HG03354 (cell line): ENCODE data around the gene ACSF3.

ENCODE experiments used
- ATAC-seq: cut with Tn5 transposase; IDR thresholded peaks from one replicate; pipeline ENCODE4 v1.9.1; 2021; ENCODE audit warnings: mild to moderate bottlenecking; ENCODE audit not compliant: unreplicated experiment, poor library complexity, severe bottlenecking

Gene ACSF3

DNA sequence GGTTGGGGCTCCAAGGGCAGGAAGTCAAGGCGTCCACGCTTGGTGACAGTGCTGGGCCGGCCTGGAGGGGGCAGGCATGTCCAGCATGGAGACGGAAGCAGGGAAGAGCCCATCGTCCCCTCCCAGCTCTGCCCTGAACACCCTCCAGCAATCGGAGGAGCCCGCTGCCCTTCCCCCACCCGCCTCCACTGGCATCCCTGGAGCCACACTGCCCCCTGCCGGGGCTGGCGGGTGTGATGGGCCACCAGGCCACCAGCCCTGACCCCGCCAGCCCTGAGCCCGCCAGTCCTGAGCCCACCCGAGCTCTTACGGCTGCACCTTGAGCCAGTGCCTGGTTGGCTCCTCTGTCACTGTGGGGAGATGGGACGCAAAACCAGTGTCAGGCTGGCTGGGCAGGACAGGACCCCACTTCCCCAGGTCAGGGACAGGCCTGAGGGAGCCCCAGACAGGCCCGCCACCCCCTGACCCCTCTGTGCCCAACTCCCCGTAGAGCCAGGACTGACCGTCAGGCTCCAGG is 73.8 kb downstream of the ACSF3 start:
- ATAC-seq = no peak

DNA sequence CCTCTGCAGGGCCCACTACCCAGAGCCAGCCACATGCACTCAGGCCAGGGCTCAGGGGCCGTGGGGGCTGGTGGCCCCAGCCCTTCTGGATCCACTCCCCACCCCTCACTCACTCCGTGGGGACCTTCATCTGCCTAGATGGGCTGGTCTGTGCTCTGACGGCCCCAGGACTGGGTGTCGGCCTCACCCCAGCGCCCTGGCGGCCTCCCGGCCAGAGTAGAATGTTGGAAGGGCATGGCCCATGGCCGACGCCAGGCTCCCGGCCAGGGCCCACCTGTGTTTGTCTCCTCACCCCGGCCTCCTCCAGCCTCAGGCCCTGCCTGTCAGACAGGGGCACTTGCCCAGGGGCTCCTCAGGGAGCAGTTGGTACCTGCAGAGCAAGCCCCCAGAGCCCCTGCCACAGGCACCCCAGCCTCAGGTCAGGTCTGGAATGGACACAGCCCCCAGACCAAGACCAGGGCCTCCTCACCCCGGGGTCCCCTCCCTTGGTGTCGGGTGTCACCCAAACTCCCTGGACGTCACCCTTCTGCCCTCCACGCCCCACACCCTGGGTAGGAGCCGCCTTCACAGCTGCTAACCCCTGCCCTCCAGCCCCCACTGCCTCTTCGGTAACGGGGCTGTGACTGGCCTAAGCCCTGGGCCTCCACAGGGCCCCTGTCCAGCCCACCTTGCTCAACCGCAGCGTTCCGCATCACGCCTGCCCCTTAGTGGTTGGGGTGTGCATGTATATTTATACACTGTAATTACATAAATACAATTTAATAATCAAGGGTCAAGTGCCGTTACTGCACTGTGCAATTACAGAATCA is 74.9 kb downstream of the ACSF3 start:
- no peak for ATAC-seq

DNA sequence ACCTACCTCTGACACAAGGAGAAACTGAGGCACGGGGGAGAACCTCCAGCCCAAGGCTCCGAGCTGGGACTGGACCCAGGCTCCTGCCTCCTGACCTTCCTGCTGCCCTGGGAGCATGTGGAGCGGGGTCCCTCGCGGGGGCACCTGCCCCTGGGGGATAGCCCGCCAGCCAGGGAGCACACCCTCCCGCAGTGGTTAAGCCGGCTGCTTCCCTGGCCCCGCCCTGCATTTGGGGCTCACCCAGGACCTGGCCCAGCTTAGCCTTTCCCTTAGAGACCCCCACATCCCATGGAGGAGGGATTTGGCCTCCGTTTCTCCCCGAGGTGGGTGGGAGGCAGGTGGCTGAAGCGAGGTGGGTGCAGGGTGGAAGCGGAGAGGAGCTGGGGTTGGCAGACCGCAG is 76.1 kb downstream of the ACSF3 start:
- no peak for ATAC-seq

DNA sequence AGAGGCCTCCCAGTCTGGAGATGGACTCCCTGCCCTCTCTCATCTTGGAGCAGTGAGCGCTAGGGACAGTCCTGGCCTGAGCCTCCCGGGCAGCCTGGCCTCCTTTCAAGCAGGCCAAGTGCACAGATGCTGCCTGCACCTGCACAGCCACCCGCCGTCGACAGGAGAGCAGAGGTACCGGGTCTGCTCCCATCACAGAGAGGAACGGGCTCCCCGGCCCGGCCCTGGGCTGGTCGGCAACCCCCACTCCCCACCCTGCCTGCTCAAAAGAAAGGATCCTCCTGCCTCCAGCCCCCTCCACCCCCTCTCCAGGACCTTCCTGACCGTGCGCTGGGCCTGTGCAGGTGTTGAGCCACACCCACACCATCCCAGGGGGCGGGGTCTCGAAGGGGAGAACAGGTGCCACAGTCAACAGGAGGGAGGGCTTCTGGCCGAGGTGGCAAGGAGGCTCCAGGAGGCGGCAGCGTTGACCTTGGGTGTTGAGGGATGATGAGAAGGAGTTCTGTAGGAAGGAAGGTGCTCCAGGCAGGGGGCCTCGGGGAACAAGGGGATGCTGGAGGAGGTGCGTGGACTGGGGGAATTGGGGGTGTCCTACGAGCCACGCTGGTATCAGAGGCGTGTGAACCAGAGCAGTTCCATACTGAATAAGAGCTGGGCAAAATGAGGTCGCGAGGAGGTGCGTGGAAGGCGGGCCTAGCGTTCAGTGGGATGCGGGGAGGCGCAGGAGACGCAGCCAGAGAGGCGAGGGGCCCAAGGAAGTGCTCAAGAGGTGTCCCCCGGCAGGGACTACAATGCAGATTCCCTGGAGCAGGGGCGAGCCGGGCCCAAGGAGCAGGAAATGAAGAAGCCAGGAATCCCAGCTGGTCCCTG is 76.9 kb downstream of the ACSF3 start:
- no peak for ATAC-seq

DNA sequence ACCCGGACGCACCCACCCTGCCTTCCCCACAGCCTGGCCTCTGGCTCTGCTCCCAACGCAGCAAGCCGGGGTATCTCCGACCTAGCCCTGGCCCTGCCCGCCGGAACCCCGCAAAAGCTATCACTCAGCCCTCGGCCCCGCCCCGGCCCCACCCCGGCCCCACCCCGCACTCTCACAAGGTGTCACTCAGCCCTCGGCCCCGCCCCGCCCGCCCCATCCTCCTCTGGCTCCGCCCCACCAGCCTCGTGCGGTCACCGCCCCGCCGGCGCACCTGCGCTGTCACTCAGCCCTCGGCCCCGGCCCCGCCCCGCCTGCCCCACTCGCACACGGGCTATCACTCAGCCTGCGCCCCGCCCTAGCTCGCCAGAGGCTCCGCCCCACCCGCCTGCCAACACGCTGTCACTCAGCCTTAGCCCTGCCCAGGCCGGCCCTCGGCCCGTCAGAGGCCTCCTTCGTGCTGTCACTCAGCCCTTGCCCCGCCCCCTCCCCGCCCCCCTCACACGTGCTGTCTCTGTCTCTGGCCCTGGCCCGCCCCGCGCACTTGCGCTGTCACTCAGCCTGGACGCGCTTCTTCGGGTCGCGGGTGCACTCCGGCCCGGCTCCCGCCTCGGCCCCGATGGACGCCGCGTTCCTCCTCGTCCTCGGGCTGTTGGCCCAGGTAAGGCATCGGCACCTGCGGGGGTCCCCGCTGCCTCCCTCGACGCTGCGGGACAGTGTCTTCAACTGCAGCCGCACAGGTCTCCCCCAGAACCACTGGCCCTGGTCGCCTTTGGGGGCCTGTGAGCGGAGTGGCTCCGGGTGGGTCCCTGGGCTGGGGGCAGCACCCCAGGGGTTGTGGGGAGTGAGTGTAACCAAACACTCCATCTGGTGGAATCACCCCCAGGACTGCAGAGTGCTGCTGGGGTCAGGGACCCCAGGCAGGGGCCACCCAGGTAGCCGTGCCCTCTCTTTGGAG is 77.8 kb downstream of the ACSF3 start, which contains the start of gene CDH15:
TSS of gene CDH15 (plus strand) at position 533 of the 955 bp plus-strand sequence. CDS start at position 617, 84 bp downstream.
- peak; percentile 78 for ATAC-seq

DNA sequence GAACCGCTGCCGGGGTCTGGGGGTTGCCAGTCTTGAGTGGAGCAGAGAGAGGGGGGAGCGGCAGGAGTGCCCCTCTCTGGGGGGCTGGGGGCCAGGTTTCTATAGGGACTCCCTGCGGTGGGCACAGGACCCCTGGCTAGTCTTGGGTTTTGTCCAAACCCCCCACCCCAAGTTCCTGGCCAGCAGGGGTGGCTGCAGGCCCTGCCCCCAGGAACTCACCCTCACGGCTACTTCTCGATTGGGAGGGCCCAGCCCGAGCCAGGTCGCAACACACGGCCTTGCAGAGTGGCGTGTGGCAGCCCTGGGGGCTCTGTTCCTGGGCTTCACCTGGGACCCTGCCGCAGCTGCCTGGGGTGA is 78.5 kb downstream of the ACSF3 start:
- no peak for ATAC-seq

DNA sequence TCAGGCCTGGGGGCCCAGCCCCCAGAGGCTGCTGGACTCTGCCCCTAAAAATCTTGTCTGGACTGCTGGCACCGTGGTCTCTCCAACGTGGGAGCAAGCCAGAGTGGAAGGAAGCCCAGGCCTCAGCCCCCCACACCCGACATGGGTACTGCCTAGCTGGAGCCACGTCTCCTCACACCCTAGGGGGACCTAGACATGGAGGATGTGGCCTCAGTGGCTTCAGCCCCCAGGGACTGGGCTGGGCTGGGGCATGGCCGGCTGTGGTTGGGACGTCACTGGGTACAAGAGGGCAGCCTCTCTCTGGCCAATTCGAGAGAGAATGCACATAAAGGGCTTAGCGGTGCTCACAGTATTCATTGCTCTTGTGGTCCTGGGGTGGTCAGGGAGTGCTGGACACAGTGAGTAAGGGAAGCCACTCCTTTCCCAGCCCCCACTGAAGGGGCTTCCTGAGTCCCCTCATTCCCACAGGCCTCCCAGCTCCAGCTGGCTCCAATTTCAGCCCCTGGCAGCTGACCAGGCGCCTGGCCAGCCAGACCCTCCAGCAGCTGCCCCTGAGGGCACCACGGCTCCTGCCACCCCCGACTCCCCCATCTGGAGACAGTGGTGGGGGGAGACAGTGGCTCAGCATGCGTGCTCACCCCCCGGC is 79.0 kb downstream of the ACSF3 start:
- ATAC-seq = no peak

DNA sequence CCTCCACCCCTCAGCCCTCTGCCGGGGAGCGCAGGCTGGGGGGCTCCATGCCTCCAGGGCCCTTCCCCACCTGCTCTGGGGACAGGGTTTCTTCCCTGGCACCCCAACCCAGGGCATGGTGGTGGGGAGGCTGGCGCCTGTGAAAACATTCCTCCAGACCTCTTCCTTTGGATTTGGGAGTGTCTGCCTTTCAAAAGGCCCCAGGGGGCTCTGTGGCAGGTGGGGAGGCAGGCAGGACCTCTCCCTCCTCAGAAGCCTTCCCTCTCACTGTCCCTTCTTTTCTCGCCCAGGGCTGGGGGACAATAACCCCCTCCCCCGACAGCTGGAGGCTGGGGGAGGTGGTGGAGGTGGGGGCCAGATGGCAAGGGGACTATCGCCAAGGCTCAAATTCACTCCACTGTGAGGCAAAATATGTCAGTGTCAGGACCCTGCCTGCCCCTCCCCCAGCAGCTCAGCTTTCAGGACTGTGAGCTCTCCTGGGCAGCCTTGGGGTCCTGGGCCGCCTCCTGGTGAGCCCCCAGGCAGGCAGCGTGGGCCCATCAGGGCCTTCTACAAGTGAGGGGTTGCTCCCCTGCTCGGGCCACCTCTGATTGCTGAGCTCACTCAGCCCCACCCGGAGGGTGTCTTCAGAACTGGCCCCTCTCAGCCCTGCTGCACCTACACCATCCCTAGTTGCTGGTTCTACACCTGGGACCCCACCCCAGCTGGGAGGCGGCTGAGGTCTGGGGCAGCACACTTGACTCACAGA is 79.7 kb downstream of the ACSF3 start:
- no peak for ATAC-seq

DNA sequence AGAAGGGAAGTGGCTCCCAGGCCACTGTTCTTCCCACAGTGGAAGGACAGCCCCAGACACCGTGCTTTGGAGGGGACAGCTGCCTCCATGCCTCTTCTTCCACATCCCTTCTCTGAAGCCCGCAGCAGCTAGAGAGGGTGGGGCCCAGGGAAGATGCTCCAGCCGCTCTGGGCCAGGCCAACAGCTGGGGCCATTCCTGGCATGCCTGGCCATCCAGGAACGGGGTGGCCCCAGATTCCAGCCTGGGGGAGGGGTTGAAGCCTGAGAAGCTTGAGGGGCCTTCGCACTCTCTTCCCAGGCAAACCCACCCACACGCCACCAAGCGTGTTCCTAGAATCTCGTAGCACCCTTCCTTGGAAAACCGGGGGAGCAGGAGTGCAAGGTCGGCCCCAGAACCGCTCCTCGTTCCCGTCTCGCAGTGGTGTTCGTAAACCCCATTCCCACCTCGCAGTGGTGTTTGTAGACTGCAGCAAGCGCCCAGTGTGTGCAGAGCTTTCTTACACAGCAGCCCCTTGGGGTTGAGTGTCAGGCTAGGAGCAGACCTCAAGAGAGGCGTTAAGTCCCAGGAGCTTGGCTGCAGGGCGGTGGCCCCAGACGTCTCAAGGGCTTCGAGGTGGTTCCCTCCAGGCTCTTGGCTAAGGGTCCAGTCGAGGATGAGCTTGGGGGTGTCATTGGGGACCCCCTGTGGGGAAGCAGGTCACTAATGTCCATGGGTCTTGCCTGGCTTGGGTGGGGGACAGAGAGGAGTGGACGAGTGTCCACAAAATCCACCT is 80.6 kb downstream of the ACSF3 start:
- ATAC-seq = no peak

DNA sequence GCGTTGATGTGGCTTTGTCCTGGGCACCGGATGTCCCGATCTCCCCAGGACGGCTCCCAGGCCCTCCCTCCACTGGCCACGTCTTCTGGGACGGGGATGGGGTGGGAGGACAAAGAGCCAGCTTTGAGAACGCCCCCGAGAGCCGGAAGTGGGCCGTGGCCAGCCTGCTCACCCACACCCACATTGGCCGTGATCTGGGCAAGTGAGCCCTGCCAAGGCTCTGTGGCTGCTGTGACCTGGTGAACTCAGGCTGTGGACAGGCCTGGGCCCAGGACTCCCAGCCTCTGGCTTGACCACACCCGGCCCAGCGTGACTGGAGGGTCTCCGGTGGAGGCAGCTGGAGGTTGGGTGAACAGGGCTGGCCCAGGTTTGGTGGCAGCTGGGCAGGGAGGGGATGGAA is 81.2 kb downstream of the ACSF3 start:
- no peak for ATAC-seq

DNA sequence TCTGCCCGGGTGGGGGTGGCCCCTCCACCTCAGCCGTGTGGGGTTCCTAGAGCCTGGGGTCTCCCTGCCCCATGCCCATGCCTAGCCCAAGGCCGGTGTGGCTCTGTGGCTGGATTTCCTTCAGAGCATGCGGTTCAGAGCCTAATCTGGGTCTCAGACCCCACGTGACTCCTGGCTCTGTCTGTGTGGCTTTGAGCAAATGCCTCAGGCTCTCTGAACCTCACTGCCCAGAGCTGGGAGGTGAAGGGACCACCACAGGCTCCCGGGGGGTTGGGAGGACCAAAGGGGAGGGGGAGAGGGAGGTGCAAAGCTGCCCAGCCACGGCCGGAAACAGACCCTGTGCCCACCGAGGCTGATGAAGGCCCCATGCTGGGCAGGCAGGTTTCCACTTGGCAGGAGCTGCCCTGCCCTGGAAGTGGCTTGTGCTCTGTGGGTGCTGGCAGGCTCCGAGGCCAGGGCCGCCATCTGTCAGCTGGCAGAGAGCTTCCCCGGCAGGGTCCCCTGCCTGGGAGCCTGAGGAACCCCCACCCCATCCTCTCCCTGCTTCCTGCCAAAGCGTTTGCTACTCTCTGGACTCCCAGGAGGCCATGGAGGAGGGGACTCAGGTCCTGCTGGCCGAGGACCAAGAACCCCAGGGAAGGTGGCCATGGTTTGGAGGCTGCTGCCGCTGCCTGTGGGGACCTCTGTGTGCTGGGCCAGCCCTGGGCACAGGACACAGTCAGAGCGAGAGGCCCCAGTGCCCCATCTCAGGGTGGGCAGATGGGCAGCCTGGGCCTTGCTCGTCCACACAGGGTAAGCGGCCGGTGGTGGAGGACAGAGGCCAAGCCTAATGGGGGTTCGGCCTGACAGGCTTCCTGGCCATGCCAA is 81.9 kb downstream of the ACSF3 start:
- ATAC-seq = no peak

DNA sequence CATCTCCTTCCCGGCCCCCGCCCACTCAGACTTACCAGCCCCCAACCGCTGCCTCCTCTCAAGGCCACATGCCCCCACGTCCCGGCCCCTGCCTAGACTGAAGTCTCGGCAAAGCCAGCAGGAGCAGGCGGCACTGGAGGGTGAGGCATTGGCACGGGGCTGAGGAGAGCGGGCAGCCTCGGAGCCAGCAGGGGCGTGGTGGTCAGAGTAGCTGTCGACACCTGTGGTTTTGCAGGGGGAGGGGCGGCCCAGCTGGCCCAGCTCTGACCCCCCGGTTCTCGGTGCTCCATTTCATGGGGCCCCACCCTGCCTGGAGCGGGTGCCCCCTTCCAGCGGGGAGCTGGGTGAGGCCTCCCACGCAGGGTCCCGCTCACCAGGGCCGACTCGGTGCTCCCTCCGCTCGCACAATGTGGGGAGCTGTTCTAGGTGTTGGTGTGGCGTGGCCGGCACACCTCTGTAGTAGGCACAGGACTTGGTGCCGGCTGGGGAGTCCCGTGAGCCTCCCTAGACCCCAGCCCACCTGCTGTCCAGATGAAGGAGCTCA is 82.6 kb downstream of the ACSF3 start:
- no peak for ATAC-seq

DNA sequence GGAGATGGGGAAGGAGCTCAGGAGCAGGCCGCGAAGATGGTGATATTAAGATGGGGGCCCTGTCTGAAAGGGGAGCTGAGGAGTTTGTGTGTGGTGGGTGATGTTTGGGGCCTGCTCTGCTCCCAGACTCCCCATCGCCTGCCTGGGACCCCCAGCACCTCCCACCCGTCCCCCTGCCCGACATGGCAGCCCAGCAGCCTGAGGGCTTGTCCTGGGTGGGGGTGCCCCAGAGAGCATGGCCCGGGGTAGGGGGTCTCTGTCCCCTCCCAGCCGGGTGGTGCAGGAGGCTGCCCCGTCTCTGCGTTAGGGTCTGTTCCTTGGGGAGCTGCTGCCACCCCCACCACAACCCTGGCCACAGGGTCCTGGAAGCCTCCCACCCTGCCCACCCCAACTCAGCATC is 83.1 kb downstream of the ACSF3 start:
- no peak for ATAC-seq

DNA sequence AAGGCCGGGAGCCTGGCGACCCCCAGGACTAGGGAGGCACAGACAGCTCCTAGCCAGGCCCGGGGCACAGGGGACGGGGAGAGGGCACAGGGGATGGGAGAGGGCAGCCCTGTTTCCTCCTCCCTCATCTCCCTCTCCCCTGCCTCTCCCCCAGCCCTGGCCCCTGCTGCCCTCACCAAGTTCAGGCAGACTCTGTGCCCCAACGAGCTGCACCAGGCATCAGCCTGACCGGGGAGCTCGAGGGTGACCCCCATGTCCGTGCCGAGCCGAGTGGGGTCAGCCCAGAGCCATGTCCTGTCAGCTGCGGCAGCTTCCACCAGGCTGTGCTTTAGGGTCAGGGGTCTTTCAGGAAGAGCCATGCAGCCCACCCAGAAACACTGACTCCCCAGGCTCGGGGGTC is 83.8 kb downstream of the ACSF3 start:
- ATAC-seq = no peak

DNA sequence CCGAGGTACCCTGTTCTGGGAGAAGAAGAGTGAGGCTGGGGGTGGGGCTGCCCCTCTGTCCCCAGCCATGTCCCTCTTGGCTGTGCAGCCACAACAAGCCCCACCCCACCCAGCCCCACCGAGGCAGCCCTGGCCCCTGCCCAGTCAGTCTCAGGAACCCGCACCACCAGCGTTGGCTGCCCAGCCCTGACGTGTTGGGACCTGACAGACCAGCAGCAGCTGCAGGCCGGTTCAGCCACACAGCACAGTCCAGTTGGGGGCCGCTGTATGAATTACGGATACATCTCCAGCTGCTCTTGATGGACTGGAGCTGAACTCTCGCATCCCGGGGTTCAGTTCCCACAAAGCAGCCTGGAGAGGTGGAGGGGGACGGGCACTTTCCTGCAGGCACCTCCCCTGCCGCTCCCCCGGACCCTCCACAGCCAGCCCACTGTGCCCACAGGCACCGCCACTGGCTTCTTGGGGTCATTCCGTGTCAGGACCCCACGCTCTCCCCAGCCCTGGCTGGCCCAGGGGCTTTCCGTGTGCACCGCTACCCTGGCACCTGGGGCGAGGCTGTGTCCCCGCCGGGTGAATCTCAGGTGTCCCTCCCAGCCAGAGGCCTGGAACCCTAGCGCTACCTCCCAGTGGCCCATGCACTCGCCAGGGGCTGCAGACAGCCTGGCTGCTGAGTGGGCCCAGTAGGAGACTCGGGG is 84.9 kb downstream of the ACSF3 start:
- no peak for ATAC-seq

DNA sequence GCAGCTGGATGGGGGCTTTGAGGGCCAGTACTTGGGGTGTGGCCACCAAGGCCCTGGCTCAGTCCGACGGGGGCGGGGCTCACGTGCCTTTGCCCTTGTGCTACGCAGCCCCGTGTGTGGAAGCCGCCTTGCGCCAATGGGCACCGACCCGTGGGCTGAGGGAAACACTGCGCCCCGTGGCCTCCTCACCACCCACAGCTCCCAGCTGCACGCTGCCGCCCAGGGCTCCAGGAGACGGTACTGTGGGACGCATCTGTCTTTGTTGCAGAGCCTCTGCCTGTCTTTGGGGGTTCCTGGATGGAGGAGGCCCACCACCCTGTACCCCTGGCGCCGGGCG is 85.5 kb downstream of the ACSF3 start:
- no peak for ATAC-seq
